ENCODE measurements around the gene CEP112.

Gene CEP112

DNA sequence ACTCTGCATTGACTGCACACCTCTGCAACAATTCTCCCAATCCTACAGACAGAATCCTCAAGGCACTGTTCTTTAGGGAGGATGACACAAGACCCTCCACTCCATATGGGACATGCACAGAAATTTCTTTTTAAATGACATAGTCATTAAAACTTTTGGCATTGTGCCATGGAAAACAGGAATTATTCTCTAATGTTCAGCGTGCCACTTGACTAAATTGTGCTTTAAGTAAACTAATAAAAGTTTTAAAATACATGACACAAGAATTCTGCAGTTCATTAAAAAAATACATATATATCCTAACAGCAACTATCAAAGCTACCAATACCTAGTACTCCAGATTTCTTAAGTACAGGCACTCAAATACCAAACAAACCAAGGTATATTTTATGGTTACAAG is 16.0 kb downstream of the CEP112 start:
- H3K4me3 ChIP-seq (ENCODE audit: low read depth, low read length), result no peak overlapping the region
- DNase-seq (ENCODE audit: low read depth), result no peak
- TF ChIP-seq, protein P1, sequence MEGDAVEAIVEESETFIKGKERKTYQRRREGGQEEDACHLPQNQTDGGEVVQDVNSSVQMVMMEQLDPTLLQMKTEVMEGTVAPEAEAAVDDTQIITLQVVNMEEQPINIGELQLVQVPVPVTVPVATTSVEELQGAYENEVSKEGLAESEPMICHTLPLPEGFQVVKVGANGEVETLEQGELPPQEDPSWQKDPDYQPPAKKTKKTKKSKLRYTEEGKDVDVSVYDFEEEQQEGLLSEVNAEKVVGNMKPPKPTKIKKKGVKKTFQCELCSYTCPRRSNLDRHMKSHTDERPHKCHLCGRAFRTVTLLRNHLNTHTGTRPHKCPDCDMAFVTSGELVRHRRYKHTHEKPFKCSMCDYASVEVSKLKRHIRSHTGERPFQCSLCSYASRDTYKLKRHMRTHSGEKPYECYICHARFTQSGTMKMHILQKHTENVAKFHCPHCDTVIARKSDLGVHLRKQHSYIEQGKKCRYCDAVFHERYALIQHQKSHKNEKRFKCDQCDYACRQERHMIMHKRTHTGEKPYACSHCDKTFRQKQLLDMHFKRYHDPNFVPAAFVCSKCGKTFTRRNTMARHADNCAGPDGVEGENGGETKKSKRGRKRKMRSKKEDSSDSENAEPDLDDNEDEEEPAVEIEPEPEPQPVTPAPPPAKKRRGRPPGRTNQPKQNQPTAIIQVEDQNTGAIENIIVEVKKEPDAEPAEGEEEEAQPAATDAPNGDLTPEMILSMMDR (conservative IDR thresholded peaks at IDR 0.05; ENCODE audit: low read depth, low read length), result no peak

DNA sequence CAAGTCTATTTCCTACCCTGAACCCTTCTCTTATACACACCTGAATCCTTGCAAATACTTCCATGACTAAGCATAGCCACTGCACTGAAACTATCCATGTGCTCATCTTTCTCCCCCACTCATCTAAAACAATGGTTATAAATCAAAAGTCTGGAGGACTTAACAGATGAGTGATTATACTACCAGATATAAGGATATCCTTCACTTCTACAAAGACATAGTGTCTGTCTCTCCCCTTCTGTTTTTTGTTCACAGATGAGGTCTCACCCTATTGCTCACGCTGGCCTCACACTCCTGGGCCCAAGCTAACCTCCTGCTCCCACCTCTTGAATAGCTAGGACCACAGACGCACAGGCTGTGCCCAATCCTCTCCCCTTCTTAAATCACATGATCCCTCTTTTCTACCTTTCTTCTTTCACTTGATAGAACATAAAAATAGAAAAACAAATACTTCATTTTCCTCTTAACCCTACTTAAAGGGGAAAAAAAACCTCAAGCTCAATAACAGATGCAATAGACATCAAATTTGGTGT is 19.2 kb downstream of the CEP112 start:
- DNase-seq (ENCODE audit: low read depth), result no peak
- H3K4me3 ChIP-seq (ENCODE audit: low read depth, low read length), result no peak overlapping the region
- TF ChIP-seq, protein P1 (conservative IDR thresholded peaks at IDR 0.05; ENCODE audit: low read depth, low read length), result no peak

DNA sequence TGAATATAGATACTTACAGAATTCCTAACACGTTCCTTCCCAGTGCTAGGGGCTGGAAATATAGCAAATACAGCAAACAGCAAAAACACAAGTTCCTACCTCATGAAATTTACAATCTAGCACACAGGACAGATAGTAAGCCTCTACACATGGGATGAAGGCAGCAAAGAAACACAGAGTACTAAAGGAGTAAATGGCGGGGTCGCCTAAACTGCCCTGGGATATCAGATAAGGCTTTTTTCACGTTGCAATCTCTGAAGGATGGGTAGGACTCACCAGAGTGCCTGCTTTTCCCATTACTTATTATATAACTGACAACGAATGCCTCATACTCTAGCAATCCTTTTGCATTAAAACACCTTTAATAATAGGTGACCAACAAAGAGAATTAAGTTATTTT is 19.8 kb downstream of the CEP112 start:
- TF ChIP-seq, protein P1 (conservative IDR thresholded peaks at IDR 0.05; ENCODE audit: low read depth, low read length), result no peak
- DNase-seq (ENCODE audit: low read depth), result no peak
- no peak overlapping the region for H3K4me3 ChIP-seq (ENCODE audit: low read depth, low read length)

DNA sequence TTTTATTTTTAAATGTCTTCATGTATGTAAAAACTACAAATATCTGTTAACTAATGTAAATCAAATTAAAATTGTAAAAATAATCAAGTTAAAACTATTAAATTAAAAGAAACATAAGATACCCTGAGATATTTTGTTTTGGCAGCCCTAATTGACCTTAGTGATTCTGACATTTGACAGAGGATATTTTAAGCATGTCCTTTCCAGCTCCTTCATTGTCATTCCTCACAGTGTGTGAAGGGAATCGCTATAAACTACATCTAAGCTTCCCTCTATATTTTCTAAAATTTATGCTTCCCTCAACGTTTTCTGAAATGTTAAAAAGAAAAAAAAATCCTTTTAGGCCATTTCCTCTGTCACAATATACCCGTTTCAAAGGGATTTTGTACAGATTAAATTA is 20.2 kb downstream of the CEP112 start:
- H3K4me3 ChIP-seq (ENCODE audit: low read depth, low read length), result no peak overlapping the region
- TF ChIP-seq, protein P1 (conservative IDR thresholded peaks at IDR 0.05; ENCODE audit: low read depth, low read length), result no peak
- DNase-seq (ENCODE audit: low read depth), result no peak

DNA sequence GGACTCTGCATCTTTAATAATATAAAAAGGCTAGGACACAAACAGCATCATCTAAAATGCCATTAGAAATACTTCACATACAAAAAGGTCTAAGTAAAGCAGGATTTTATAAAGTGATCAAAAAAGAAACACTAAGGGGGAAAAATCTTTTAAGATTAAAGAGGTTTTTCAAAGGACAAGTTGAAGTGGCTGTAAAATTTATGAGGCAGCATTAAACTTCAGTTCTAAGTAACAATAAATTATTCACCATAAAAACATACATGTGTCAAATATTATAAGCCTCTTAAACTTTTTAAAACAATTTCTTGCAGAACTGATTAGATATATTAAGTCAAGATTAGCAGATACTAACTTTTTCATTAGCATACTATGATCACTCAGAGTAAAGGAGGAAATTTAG is 20.8 kb downstream of the CEP112 start:
- no peak overlapping the region for H3K4me3 ChIP-seq (ENCODE audit: low read depth, low read length)
- TF ChIP-seq, protein P1 (conservative IDR thresholded peaks at IDR 0.05; ENCODE audit: low read depth, low read length), result no peak
- no peak for DNase-seq (ENCODE audit: low read depth)

DNA sequence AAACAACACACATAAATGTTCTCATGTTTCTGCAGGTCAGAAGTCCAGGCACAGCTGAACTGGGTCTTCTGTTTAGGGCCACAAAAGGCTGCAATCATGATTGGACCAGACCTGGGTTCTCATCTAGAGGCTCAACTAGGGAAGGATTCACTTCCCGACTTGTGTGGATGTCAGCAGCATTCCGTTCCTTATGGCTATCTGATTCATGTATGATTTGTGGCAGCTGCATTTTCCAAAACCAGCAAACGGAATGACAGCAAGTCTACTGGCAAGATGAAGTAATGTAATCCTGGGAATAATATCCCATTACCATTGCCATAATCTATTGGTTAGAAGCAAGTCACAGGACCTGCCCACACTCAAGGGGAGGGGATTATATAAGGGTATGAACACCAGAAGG is 22.1 kb downstream of the CEP112 start:
- no peak overlapping the region for H3K4me3 ChIP-seq (ENCODE audit: low read depth, low read length)
- DNase-seq (ENCODE audit: low read depth), result no peak
- TF ChIP-seq, protein P1 (conservative IDR thresholded peaks at IDR 0.05; ENCODE audit: low read depth, low read length), result no peak

DNA sequence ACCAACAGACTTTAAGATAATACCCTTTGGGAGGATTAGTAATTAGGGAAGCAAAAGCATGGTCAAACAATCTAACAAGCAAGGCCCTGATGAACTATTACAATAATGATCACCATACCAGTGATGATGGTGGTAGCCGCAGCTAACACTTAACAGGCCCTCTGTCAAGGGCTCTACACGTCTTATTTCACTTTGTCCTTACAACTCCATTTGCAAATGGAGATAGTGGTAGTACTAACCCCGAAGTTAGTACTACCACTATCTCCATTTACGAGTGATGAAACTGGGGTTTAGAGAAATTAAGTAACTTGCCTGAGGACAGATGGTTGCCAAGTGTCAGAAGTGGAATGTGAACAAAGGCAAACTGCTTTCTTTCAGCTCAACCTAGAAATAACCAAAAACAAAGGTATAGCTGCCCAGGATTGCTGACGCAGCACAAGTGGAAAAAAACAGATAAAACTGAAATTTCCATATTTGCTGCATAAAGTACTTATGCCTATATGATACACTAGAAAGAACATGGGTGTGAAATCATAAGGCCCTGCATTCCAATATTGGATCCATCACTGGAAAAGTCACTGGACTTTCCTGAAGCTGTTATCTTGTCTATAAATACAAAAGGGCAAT is 24.6 kb downstream of the CEP112 start:
- no peak overlapping the region for H3K4me3 ChIP-seq (ENCODE audit: low read depth, low read length)
- TF ChIP-seq, protein P1 (conservative IDR thresholded peaks at IDR 0.05; ENCODE audit: low read depth, low read length), result no peak
- no peak for DNase-seq (ENCODE audit: low read depth)
